Right hindlimb (tissue), 1 donor: ENCODE data around the gene LEF1.
"Not testable (repeated sequence)": the region's sequence is repeated elsewhere in the genome, so short reads cannot be mapped to it uniquely, and the experiment has no call there.

Experiments
- DNase-seq: peaks from one replicate; pipeline ENCODE4 v3.0.0-alpha.2; 2018

The LEF1 gene

GRCh38 chr4:108056418-108056817, 112.3 kb downstream of the LEF1 start:
- DNase-seq = no peak

GRCh38 chr4:108055787-108056186, 112.9 kb downstream of the LEF1 start:
- DNase-seq = no peak

- no peak for DNase-seq
These were observed 114.6 kb downstream of the LEF1 start for GRCh38 chr4:108054025-108054638.

GRCh38 chr4:108053251-108053711, 115.5 kb downstream of the LEF1 start:
- DNase-seq = no peak

GRCh38 chr4:108052558-108053120, 116.1 kb downstream of the LEF1 start:
- no peak for DNase-seq

- peak; percentile 70 for DNase-seq
These were observed 117.4 kb downstream of the LEF1 start for GRCh38 chr4:108051343-108051742.

GRCh38 chr4:108050166-108051111, 118.3 kb downstream of the LEF1 start:
- DNase-seq = not testable (repeated sequence)

GRCh38 chr4:108049406-108049805, 119.3 kb downstream of the LEF1 start:
- DNase-seq = no peak

- DNase-seq = no peak
These were observed 119.7 kb downstream of the LEF1 start for GRCh38 chr4:108048997-108049396.

- DNase-seq = no peak
These were observed 120.6 kb downstream of the LEF1 start for GRCh38 chr4:108048157-108048556.

- DNase-seq = no peak
These were observed 121.5 kb downstream of the LEF1 start for GRCh38 chr4:108047199-108047598.

- DNase-seq = peak; percentile 78
These were observed 123.1 kb downstream of the LEF1 start for GRCh38 chr4:108045687-108046024.

- no peak for DNase-seq
These were observed 123.6 kb downstream of the LEF1 start for GRCh38 chr4:108044951-108045686.

GRCh38 chr4:108043526-108043925, 125.2 kb downstream of the LEF1 start:
- no peak for DNase-seq

- no peak for DNase-seq
These were observed 125.8 kb downstream of the LEF1 start for GRCh38 chr4:108042927-108043326.

- DNase-seq = no peak
These were observed 130.8 kb downstream of the LEF1 start for GRCh38 chr4:108037884-108038283.

- no peak for DNase-seq
These were observed 132.5 kb downstream of the LEF1 start for GRCh38 chr4:108036213-108036612.

- DNase-seq = no peak
These were observed 133.0 kb downstream of the LEF1 start for GRCh38 chr4:108035691-108036090.

- DNase-seq = no peak
These were observed 134.2 kb downstream of the LEF1 start for GRCh38 chr4:108034565-108034964.

GRCh38 chr4:108033348-108033747, 135.4 kb downstream of the LEF1 start:
- no peak for DNase-seq

- no peak for DNase-seq
These were observed 137.2 kb downstream of the LEF1 start for GRCh38 chr4:108031427-108032083.

GRCh38 chr4:108030332-108030731, 138.4 kb downstream of the LEF1 start:
- DNase-seq = peak; percentile 73

- DNase-seq = no peak
These were observed 139.0 kb downstream of the LEF1 start for GRCh38 chr4:108029731-108030130.
